GM12892 (cell line): ENCODE data around the gene PRRT1B.

ENCODE experiments used
- POLR2A ChIP-seq: IDR thresholded peaks from 2 replicates; pipeline ENCODE4 v1.6.1; 2011; ENCODE audit warnings: low read depth, low read length, control low read depth
- TAF1 ChIP-seq: IDR thresholded peaks from 2 replicates; pipeline ENCODE4 v1.6.1; 2011; ENCODE audit warnings: low read depth, mild to moderate bottlenecking, control low read depth, low read length, borderline replicate concordance

GRCh38 chr9:131528886-131529505, 16.3 kb upstream of the PRRT1B start:
- TF ChIP-seq TAF1 = no peak
- TF ChIP-seq POLR2A = no peak
